Loucy (cell line): Measurements from ENCODE around the gene XRCC4.

Experiments used
- H2AFZ ChIP-seq: fragments of 200-600 bp; sonication (generic); 2 replicates; pipeline ENCODE4 v1.6.0; 2016; ENCODE audit warnings: antibody characterized with exemption, mild to moderate bottlenecking, low read length, moderate library complexity
- H3F3A ChIP-seq: fragments of 200-600 bp; 2 replicates; pipeline ENCODE4 v1.6.0; 2016; ENCODE audit warnings: antibody characterized with exemption, low read depth, mild to moderate bottlenecking
- H3K27me3 ChIP-seq: fragments of 200-600 bp; sonication (generic); 2 replicates; pipeline ENCODE4 v1.6.1; 2014; ENCODE audit warnings: low read length, mild to moderate bottlenecking; ENCODE audit not compliant: insufficient read depth, poor library complexity, severe bottlenecking
- H3K36me3 ChIP-seq: fragments of 200-600 bp; sonication (generic); 2 replicates; pipeline ENCODE4 v1.6.1; 2016; ENCODE audit warnings: low read length; ENCODE audit not compliant: insufficient read depth
- H3K4me1 ChIP-seq: fragments of 200-600 bp; sonication (generic); 2 replicates; pipeline ENCODE4 v1.5.1; 2014; ENCODE audit warnings: low read length, mild to moderate bottlenecking; ENCODE audit not compliant: insufficient read depth, poor library complexity, severe bottlenecking
- H3K4me2 ChIP-seq: fragments of 200-600 bp; sonication (generic); 2 replicates; pipeline ENCODE4 v1.6.0; 2014; ENCODE audit warnings: antibody characterized with exemption, low read length, low read depth, mild to moderate bottlenecking; ENCODE audit not compliant: poor library complexity, severe bottlenecking
- H3K4me3 ChIP-seq: fragments of 200-600 bp; sonication (generic); 2 replicates; pipeline ENCODE4 v1.5.1; 2014; ENCODE audit warnings: low read length, mild to moderate bottlenecking, mixed read lengths; ENCODE audit not compliant: poor library complexity, severe bottlenecking
- H3K79me2 ChIP-seq: fragments of 200-600 bp; sonication (generic); 2 replicates; pipeline ENCODE4 v1.6.1; 2014; ENCODE audit warnings: low read length; ENCODE audit not compliant: insufficient read depth
- H3K9ac ChIP-seq: fragments of 200-600 bp; sonication (generic); 2 replicates; pipeline ENCODE4 v1.6.0; 2014; ENCODE audit warnings: mild to moderate bottlenecking, low read depth, low read length, moderate library complexity; ENCODE audit not compliant: poor library complexity, severe bottlenecking
- H3K9me2 ChIP-seq: fragments of 200-600 bp; sonication (generic); replicated peaks from 2 replicates; pipeline ENCODE4 v1.6.1; 2016; ENCODE audit warnings: low read depth, low read length, mixed read lengths
- H3K9me3 ChIP-seq: fragments of 200-600 bp; sonication (generic); 2 replicates; pipeline ENCODE4 v1.6.1; 2014; ENCODE audit warnings: mild to moderate bottlenecking, antibody characterized with exemption, low read length, low read depth; ENCODE audit not compliant: insufficient read depth
- H4K20me1 ChIP-seq: fragments of 200-600 bp; sonication (generic); 2 replicates; pipeline ENCODE4 v1.6.0; 2014; ENCODE audit warnings: antibody characterized with exemption, low read length, mild to moderate bottlenecking; ENCODE audit not compliant: insufficient read depth, poor library complexity, severe bottlenecking
- EZH2phosphoT487 ChIP-seq: fragments of 200-600 bp; IDR thresholded peaks from 2 replicates; pipeline ENCODE4 v1.6.1; 2018; ENCODE audit warnings: antibody characterized with exemption, mild to moderate bottlenecking, moderate library complexity, borderline replicate concordance
- TF ChIP-seq, protein P1 (sequence below): fragments of 200-600 bp; sonication (generic); conservative IDR thresholded peaks from 2 replicates; pipeline ENCODE4 v1.5.1; 2014; ENCODE audit warnings: mild to moderate bottlenecking, antibody characterized with exemption, low read length

XRCC4 gene

DNA sequence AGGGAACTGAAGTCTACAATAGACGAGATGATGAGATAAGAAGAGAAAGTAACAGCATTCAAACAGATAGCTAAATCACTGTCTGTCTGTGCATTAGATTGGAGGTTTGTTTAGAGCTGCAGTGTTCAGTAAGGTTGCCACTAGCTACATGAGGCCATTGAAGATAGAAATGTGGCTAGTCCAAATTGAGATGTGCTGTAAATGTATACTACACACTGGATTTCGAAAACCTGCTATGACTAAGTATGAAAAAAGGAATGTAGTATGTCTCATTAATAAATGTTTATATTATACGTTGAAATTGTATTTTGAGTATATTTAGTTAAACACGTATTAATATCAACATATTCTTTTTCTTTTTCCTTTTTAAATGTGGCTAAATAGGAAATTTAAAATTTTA lies 142.1 kb downstream of the XRCC4 start:
- no peaks in the 10 kb centered on the region for H3K27me3 ChIP-seq
- H4K20me1 ChIP-seq, result no peaks in the 10 kb centered on the region
- H3K36me3 ChIP-seq, result no peaks in the 10 kb centered on the region
- H3K9ac ChIP-seq, result no peak overlapping the region
- no peaks in the 10 kb centered on the region for H3K4me1 ChIP-seq
- no peaks in the 10 kb centered on the region for H3K79me2 ChIP-seq
- no peak overlapping the region for H2AFZ ChIP-seq
- no peak overlapping the region for H3K4me2 ChIP-seq
- H3K9me3 ChIP-seq, result no peaks in the 10 kb centered on the region
- no peaks in the 10 kb centered on the region for H3F3A ChIP-seq
- TF ChIP-seq EZH2phosphoT487, result no peak
- TF ChIP-seq, protein P1, sequence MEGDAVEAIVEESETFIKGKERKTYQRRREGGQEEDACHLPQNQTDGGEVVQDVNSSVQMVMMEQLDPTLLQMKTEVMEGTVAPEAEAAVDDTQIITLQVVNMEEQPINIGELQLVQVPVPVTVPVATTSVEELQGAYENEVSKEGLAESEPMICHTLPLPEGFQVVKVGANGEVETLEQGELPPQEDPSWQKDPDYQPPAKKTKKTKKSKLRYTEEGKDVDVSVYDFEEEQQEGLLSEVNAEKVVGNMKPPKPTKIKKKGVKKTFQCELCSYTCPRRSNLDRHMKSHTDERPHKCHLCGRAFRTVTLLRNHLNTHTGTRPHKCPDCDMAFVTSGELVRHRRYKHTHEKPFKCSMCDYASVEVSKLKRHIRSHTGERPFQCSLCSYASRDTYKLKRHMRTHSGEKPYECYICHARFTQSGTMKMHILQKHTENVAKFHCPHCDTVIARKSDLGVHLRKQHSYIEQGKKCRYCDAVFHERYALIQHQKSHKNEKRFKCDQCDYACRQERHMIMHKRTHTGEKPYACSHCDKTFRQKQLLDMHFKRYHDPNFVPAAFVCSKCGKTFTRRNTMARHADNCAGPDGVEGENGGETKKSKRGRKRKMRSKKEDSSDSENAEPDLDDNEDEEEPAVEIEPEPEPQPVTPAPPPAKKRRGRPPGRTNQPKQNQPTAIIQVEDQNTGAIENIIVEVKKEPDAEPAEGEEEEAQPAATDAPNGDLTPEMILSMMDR, result no peak
- H3K9me2 ChIP-seq, result no peaks in the 10 kb centered on the region
- H3K4me3 ChIP-seq, result no peak overlapping the region

DNA sequence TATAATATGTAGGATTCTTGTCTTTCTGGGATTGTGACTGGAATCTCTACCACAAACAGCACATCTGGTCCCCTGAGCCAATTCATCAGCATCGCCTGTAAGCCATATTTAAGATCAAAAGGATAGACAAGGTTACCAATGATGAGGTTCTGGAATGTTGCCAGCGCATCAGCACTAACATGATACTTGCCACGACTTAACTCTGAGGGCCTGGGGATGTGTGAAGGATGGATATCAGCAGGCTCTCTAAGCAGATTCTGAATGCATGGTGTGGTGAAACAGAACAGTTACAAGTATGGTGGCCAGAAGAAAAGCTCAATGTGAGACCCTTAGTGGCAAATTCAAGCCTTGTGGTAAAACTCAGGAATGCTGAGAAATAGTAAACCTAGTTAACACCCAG lies 143.0 kb downstream of the XRCC4 start:
- Histone ChIP-seq H4K20me1 (no peaks in the 10 kb centered on the region), H3K27me3 (no peaks in the 10 kb centered on the region), H3F3A (no peaks in the 10 kb centered on the region), H3K4me2 (no peak overlapping the region), H3K9me2 (no peaks in the 10 kb centered on the region), H3K9ac (no peak overlapping the region), H3K9me3 (no peaks in the 10 kb centered on the region), H3K79me2 (no peaks in the 10 kb centered on the region), H3K36me3 (no peaks in the 10 kb centered on the region), H2AFZ (no peak overlapping the region), H3K4me3 (no peak overlapping the region), H3K4me1 (no peaks in the 10 kb centered on the region)
- TF ChIP-seq EZH2phosphoT487, result no peak
- TF ChIP-seq, protein P1, result no peak

DNA sequence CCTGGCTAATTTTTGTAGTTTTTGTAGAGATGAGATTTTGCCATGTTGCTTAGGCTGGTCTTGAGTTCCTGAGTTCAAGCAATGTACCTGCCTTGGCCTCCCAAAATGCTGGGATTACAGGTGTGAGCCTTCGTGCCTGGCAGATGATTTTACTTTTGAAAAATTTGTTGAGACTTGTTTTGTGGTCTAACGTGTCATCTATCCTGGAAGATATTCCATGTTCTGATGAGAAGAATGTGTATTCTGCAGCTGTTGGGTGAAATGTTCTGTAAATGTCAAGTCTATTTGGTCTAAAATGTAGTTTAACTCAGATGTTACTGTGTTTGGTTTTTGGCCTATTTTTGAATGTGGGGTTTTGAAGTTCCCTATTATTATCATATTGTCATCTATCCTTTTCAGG lies 145.6 kb downstream of the XRCC4 start:
- Histone ChIP-seq H3K79me2 (no peaks in the 10 kb centered on the region), H3K4me1 (peaks cover 7% of the 10 kb centered on the region), H4K20me1 (no peaks in the 10 kb centered on the region), H3K4me3 (no peak overlapping the region), H3F3A (no peaks in the 10 kb centered on the region), H2AFZ (no peak overlapping the region), H3K27me3 (no peaks in the 10 kb centered on the region), H3K9me3 (no peaks in the 10 kb centered on the region), H3K9me2 (no peaks in the 10 kb centered on the region), H3K9ac (no peak overlapping the region), H3K4me2 (no peak overlapping the region), H3K36me3 (no peaks in the 10 kb centered on the region)
- TF ChIP-seq EZH2phosphoT487, result no peak
- TF ChIP-seq, protein P1, result no peak
